ENCODE data around the gene GRK5. TPM values are rescaled to one million over a fixed set of nuclear protein-coding genes. Genes with fewer than 3 reads are reported as not detected.

Gene GRK5
- total RNA-seq, 1 donor from 2014 or later = 77.6 TPM

- Mint-ChIP-seq H3K27me3 (ENCODE audit: unreplicated experiment) (peaks cover 8% of the 10 kb centered on the region), H3K4me1 (ENCODE audit: low read depth, unreplicated experiment) (peaks cover 60% of the 10 kb centered on the region), H3K36me3 (ENCODE audit: unreplicated experiment) (peaks cover 4% of the 10 kb centered on the region), H3K4me3 (ENCODE audit: unreplicated experiment) (no peak overlapping the region), H3K9me3 (ENCODE audit: unreplicated experiment) (peaks cover 6% of the 10 kb centered on the region), H3K27ac (ENCODE audit: unreplicated experiment) (peak overlapping the region; percentile 12)
- no peak for TF ChIP-seq CTCF (IDR thresholded peaks at IDR 0.05; ENCODE audit: partially characterized antibody, unreplicated experiment)
- DNase-seq = no peak
These were observed 81.2 kb downstream of the GRK5 start for GRCh38 chr10:119288574-119289001.

GRCh38 chr10:119289227-119289920 lies 82.0 kb downstream of the GRK5 start:
- DNase-seq = no peak
- Mint-ChIP-seq H3K27ac (ENCODE audit: unreplicated experiment) (peak overlapping the region; percentile 49), H3K36me3 (ENCODE audit: unreplicated experiment) (peaks cover 4% of the 10 kb centered on the region), H3K4me3 (ENCODE audit: unreplicated experiment) (no peak overlapping the region), H3K9me3 (ENCODE audit: unreplicated experiment) (peaks cover 6% of the 10 kb centered on the region), H3K4me1 (ENCODE audit: low read depth, unreplicated experiment) (peaks cover 59% of the 10 kb centered on the region), H3K27me3 (ENCODE audit: unreplicated experiment) (peaks cover 6% of the 10 kb centered on the region)
- TF ChIP-seq CTCF (IDR thresholded peaks at IDR 0.05; ENCODE audit: partially characterized antibody, unreplicated experiment) = no peak

DNA sequence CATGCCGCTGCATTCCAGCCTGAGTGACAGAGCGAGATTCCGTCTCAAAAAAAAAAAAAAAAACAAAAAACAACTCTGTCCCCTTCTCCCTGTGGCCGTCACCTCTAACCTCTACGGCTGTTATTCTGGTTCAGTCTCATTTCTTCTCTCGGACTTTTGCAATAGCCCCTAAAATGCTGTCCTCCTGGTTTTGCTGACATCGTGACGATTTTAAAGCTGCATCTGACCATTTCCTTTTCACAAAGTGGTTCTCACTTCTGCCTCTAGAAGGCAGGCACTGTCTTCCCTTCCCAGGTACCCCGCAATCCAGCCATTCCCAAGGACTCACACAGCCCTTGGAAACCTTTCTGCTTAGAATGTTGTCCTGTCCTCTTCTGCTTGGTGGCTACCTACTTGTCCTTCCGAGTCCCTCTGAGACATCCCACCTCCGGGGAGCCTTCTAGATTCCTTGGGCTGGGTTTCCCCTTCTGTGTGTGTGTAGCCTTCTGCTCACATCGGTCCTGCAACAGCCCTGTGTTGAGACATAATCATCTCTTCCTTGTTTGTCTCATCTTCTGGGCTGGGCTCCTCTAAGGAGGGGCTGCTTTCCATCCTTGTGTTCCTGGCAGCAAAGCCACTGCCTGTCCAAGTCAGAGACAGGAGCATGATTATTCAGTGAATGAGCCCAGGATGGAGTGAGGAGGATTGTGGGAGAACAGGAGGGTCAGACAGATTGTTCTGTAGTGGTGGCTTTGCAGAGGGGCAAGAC lies 83.1 kb downstream of the GRK5 start:
- Mint-ChIP-seq H3K4me3 (ENCODE audit: unreplicated experiment) (peak overlapping the region; percentile 52), H3K27ac (ENCODE audit: unreplicated experiment) (peak overlapping the region; percentile 65)

DNA sequence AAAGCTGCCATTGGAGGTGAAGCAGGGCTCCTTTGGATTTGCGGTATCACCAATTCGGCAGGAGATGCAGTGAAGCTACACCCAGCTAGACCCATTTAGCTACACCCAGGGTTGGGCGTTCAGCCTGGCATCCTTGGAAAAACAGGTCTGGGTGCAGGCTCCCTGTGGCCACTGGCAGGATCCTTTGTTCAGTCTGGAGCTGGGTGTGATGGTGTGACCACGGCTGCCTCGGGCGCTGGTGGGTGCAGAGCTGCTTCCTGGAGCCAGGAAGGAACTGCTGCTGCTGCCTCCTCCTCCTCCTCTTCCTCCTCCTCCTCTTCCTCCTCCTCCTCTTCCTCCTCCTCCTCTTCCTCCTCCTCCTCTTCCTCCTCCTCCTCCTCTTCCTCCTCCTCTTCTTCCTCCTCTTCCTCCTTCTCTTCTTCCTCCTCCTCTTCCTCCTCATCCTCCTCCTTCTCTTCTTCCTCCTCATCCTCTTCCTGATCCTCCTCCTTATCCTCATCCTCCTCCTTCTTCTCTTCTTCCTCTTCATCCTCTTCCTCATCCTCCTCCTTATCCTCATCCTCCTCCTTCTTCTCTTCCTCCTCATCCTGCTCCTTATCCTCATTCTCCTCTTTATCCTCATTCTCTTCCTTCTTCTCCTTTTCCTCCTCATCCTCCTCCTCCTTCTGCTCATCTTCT lies 84.0 kb downstream of the GRK5 start:
- DNase-seq = no peak
- TF ChIP-seq CTCF (IDR thresholded peaks at IDR 0.05; ENCODE audit: partially characterized antibody, unreplicated experiment) = no peak
- Mint-ChIP-seq H3K27ac (ENCODE audit: unreplicated experiment) (no peak overlapping the region), H3K4me3 (ENCODE audit: unreplicated experiment) (no peak overlapping the region), H3K4me1 (ENCODE audit: low read depth, unreplicated experiment) (peaks cover 48% of the 10 kb centered on the region), H3K27me3 (ENCODE audit: unreplicated experiment) (peaks cover 2% of the 10 kb centered on the region), H3K9me3 (ENCODE audit: unreplicated experiment) (peaks cover 5% of the 10 kb centered on the region), H3K36me3 (ENCODE audit: unreplicated experiment) (peaks cover 4% of the 10 kb centered on the region)

More for the DNA sequence above, 83.1 kb downstream of the GRK5 start:
- Mint-ChIP-seq H3K9me3 (ENCODE audit: unreplicated experiment) (peaks cover 4% of the 10 kb centered on the region), H3K36me3 (ENCODE audit: unreplicated experiment) (peaks cover 4% of the 10 kb centered on the region), H3K27me3 (ENCODE audit: unreplicated experiment) (peaks cover 2% of the 10 kb centered on the region), H3K4me1 (ENCODE audit: low read depth, unreplicated experiment) (peaks cover 54% of the 10 kb centered on the region)
- no peak for DNase-seq
- no peak for TF ChIP-seq CTCF (IDR thresholded peaks at IDR 0.05; ENCODE audit: partially characterized antibody, unreplicated experiment)

Measured in glutamatergic neuron (in vitro differentiated cells).